Measurements from ENCODE around the gene ATXN7L1.

GRCh38 chr7:105769901-105770628 is 106.3 kb downstream of the ATXN7L1 start:
- no peak for TF ChIP-seq POLR2A (IDR thresholded peaks at IDR 0.05; ENCODE audit: control extremely low read depth in 1 of 2, low read depth in 2 of 2, low read length in 2 of 2)
- TF ChIP-seq, protein P1, sequence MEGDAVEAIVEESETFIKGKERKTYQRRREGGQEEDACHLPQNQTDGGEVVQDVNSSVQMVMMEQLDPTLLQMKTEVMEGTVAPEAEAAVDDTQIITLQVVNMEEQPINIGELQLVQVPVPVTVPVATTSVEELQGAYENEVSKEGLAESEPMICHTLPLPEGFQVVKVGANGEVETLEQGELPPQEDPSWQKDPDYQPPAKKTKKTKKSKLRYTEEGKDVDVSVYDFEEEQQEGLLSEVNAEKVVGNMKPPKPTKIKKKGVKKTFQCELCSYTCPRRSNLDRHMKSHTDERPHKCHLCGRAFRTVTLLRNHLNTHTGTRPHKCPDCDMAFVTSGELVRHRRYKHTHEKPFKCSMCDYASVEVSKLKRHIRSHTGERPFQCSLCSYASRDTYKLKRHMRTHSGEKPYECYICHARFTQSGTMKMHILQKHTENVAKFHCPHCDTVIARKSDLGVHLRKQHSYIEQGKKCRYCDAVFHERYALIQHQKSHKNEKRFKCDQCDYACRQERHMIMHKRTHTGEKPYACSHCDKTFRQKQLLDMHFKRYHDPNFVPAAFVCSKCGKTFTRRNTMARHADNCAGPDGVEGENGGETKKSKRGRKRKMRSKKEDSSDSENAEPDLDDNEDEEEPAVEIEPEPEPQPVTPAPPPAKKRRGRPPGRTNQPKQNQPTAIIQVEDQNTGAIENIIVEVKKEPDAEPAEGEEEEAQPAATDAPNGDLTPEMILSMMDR (IDR thresholded peaks at IDR 0.05; ENCODE audit: control extremely low read depth in 1 of 3, insufficient read depth in 1 of 3, low read depth in 1 of 3, low read length in 3 of 3), result no peak
- no peak for TF ChIP-seq KDM1A (IDR thresholded peaks at IDR 0.05; ENCODE audit: borderline replicate concordance, low read length)
- no peak for TF ChIP-seq EZH2 (IDR thresholded peaks at IDR 0.05; ENCODE audit: low read depth, low read length, severe bottlenecking)
- no peak for TF ChIP-seq SP1 (IDR thresholded peaks at IDR 0.05; ENCODE audit: low read depth, low read length)
- no peak for TF ChIP-seq TAF1 (IDR thresholded peaks at IDR 0.05; ENCODE audit: low read depth, low read length)
- TF ChIP-seq EP300 (IDR thresholded peaks at IDR 0.05; ENCODE audit: borderline replicate concordance in 1 of 2, low read depth in 2 of 2, low read length in 2 of 2), result no peak

Data from H1 (cell line).